Urinary bladder (tissue), 4 donors: ENCODE measurements around the gene AAMP. TPM values are rescaled to one million over a fixed set of nuclear protein-coding genes. Genes with fewer than 3 reads are reported as not detected.

ENCODE experiments used
- DNase-seq: peaks from one replicate; pipeline ENCODE4 v3.0.0-alpha.2; 2015; ENCODE audit errors: extremely low spot score
- H3K27ac ChIP-seq: one replicate; pipeline ENCODE4 v1.5.1; 2013; ENCODE audit warnings: low read depth, mild to moderate bottlenecking, moderate library complexity
- H3K36me3 ChIP-seq: one replicate; pipeline ENCODE4 v1.6.1; 2013; ENCODE audit warnings: mild to moderate bottlenecking, moderate library complexity; ENCODE audit not compliant: insufficient read depth
- H3K4me1 ChIP-seq: one replicate; pipeline ENCODE4 v1.6.1; 2013; ENCODE audit warnings: mild to moderate bottlenecking, moderate library complexity; ENCODE audit not compliant: insufficient read depth
- H3K4me3 ChIP-seq: one replicate; pipeline ENCODE4 v1.5.1; 2013; ENCODE audit warnings: low read depth, low read length
- WGBS: extraction: QIAGEN DNeasy Blood & Tissue Kit; methylation state at CpG from one replicate; pipeline ENCODE4 v1.1.7; 2013; 5-methylcytosine and 5-hydroxymethylcytosine counted together
- polyA plus RNA-seq: library from polyadenylated mRNA; stranded (reverse); fragments of 200-250 nt; gene quantifications from one replicate; pipeline ENCODE4 v1.2.3, GENCODE V29; 2013
- total RNA-seq: library from RNA; depleted of rRNA; stranded (reverse); fragments of >200 nt; gene quantifications from one replicate; pipeline ENCODE4 v1.2.3, GENCODE V29; 2014
- donor health status: healthy with polysubstance abuse.
- donor health status: healthy.

AAMP gene
- total and polyA plus RNA-seq, 2 donors, result 75.9 to 139 TPM

DNA sequence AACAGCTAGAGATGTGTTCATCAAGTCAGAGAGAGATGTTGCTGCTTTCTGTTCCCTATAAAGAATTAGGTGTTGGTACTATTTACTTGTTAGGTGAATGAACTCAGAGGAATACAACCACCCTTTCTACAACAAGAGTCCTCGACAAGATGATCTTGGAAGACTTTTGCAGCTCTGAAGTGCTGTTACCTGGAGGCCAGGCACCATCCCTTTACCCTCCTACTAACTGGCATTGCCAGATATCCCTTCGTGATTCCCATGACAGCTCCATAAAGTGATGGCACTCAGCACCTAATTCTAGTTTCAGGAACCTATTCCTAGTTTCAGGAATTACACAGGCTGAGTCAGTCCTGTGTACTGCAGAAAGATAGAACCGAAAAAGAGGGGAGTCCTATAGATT is 43.0 kb downstream of the AAMP start:
- Histone ChIP-seq H3K4me3 (no peak overlapping the region), H3K36me3 (peaks cover 11% of the 10 kb centered on the region), H3K4me1 (peaks cover 3% of the 10 kb centered on the region), H3K27ac (no peak overlapping the region)
- 83% methylated on average over 3 of the region's 3 CpGs for WGBS
- DNase-seq, result no peak

DNA sequence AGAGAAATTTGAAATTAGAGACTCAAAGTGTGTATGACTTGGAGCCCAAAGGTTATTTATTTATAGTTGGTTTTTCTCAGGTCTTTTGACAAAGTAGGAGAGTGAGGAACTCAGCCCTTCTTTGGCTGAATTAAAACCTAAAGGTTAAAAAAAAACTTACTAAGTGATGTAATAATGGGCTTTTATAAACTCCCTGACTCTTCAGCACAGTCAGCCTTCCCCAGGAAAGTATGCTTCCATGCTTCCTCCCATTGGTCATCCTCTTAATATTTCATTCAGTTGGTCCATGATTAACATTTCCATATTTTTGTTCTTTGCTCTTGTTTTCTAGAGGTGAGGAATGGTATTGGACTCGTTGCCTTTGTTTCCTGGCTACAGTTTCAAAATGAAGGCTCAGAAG is 45.8 kb downstream of the AAMP start:
- no peak overlapping the region for H3K4me3 ChIP-seq
- H3K36me3 ChIP-seq, result peaks cover 5% of the 10 kb centered on the region
- no peaks in the 10 kb centered on the region for H3K4me1 ChIP-seq
- 66% methylated on average over 1 of the region's 1 CpG for WGBS
- H3K27ac ChIP-seq, result no peak overlapping the region
- no peak for DNase-seq

DNA sequence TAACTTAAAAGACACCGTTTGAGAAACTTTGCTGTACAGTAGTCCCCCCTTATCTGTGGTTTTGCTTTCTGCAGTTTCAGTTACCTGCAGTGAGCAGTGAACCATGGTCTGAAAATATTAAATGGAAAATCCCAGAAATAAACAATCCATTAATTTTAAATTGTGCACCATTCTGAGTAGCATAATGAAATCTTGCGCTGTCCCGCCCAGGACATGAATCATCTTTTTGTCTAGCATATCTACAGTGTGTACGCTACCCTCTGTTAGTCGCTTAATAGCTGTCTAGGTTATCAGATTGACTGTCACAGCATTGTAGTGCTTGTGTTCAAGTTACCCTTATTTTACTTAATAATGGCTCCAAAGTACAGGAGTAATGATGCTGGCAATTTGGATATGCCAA is 46.9 kb downstream of the AAMP start:
- 72% methylated on average over 5 of the region's 5 CpGs for WGBS
- Histone ChIP-seq H3K4me1 (no peaks in the 10 kb centered on the region), H3K36me3 (peaks cover 5% of the 10 kb centered on the region), H3K4me3 (no peak overlapping the region), H3K27ac (peak overlapping the region; percentile 23)
- no peak for DNase-seq

DNA sequence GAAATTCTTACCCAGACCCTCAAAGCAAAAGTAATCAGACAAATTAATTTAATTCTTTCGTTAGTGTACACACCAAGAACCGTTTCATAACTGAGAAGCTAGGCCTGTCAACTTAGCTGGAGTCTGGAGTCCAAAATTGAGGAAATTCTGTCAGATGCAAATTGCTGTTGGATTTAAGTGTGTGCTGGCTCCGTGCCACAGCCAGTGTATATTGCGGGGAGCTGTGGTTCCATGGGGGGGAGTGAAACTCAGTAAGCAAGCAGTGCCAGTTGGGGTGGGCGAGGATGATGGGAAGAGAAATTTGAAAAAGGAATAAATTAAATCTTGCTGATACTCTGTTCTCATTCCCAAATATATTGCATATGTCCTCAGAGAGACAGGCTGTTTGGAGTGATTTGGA is 48.9 kb downstream of the AAMP start:
- peaks cover 5% of the 10 kb centered on the region for H3K36me3 ChIP-seq
- WGBS, result 70% methylated on average over 5 of the region's 5 CpGs
- H3K4me3 ChIP-seq, result no peak overlapping the region
- H3K27ac ChIP-seq, result no peak overlapping the region
- no peaks in the 10 kb centered on the region for H3K4me1 ChIP-seq
- no peak for DNase-seq

DNA sequence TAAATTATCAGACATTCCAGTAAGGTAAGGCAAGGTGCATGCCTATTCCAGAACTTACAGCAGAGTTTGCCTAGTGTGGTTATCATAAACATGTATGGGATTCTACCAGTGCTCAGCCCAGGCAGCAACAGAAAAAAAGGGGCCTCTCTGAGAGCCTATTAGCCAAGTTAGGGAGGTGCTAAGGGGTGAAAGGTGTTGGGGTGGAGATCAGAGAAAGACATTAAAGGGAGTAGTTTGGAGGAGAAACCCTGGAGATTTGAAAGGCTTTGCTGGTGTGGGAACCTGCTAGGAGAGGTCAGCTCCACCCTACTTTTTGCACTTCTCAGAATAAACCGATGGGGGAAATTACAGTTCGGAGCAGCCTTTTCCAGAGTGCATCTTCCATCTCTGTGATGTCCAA is 50.0 kb downstream of the AAMP start:
- Histone ChIP-seq H3K4me1 (no peaks in the 10 kb centered on the region), H3K36me3 (peaks cover 5% of the 10 kb centered on the region), H3K4me3 (no peak overlapping the region), H3K27ac (peak overlapping the region; percentile 62)
- 48% methylated on average over 2 of the region's 2 CpGs for WGBS
- DNase-seq, result no peak

GRCh38 chr2:218218268-218219185 is 51.4 kb downstream of the AAMP start:
- 12% methylated on average over 4 of the region's 4 CpGs for WGBS
- Histone ChIP-seq H3K36me3 (peaks cover under 1% of the 10 kb centered on the region), H3K27ac (peak overlapping the region; percentile 98), H3K4me3 (peak overlapping the region; percentile 91), H3K4me1 (no peaks in the 10 kb centered on the region)
- peak; percentile 72 for DNase-seq

- Histone ChIP-seq H3K4me1 (no peaks in the 10 kb centered on the region), H3K36me3 (no peaks in the 10 kb centered on the region), H3K4me3 (peak overlapping the region; percentile 91), H3K27ac (peak overlapping the region; percentile 98)
- under 1% methylated on average over 47 of the region's 47 CpGs for WGBS
- DNase-seq, result no peak
Measured at GRCh38 chr2:218217360-218218267, 52.3 kb downstream of the AAMP start.

- DNase-seq, result peak; percentile 84
- peak within 1 kb of the TSS; percentile 98 for H3K27ac ChIP-seq
- peak within 1 kb of the TSS; percentile 91 for H3K4me3 ChIP-seq
- under 1% methylated on average over 60 of the region's 60 CpGs for WGBS
- no peaks in the 10 kb centered on the region for H3K4me1 ChIP-seq
- H3K36me3 ChIP-seq, result no peaks in the 10 kb centered on the region
Measured at GRCh38 chr2:218216674-218217359, 53.1 kb downstream of the AAMP start, which contains the start of gene ARPC2. Gene ARPC2, plus strand, starts transcription at chr2:218217189. Its CDS starts 282 bp downstream, at chr2:218217471.

DNA sequence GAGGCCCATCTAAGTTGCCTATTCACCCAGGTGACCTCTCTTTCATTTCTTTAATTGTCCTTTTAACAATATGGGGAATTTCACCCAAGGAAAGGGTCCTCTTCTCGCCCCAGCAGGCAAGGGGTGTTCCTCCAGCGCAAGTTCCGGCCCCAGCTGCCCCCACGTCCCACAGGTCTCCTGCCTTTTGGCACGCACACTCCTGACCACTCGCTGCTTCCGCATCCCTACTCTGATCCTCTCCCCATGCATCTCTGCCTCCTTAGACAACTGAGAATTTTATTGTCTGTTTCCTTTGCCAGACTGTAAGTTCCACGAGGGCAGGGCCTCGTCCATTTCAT is 53.6 kb downstream of the AAMP start:
- peak overlapping the region; percentile 91 for H3K4me3 ChIP-seq
- WGBS, result 40% methylated on average over 9 of the region's 9 CpGs
- peak overlapping the region; percentile 98 for H3K27ac ChIP-seq
- H3K4me1 ChIP-seq, result no peaks in the 10 kb centered on the region
- DNase-seq, result no peak
- H3K36me3 ChIP-seq, result no peaks in the 10 kb centered on the region

Other genes starting within 250 kb of the AAMP start
- not detected for gene RUFY4, start 200.9 kb downstream of the AAMP start, total RNA-seq
- gene RUFY4, start 200.9 kb downstream of the AAMP start, polyA plus RNA-seq, result 0.09 TPM
- 0.48 TPM for gene CXCR2, start 144.1 kb downstream of the AAMP start, total RNA-seq
- gene CXCR2, start 144.1 kb downstream of the AAMP start, polyA plus RNA-seq, result 0.77 TPM
- gene CXCR1, start 103.2 kb downstream of the AAMP start, total RNA-seq, result 0.26 TPM
- gene CXCR1, start 103.2 kb downstream of the AAMP start, polyA plus RNA-seq, result 0.13 TPM
- gene ARPC2, start 52.9 kb downstream of the AAMP start, total RNA-seq, result 206 TPM
- gene ARPC2, start 52.9 kb downstream of the AAMP start, polyA plus RNA-seq, result 256 TPM
- gene GPBAR1, start 9.1 kb downstream of the AAMP start, total RNA-seq, result 1.6 TPM
- 19.3 TPM for gene GPBAR1, start 9.1 kb downstream of the AAMP start, polyA plus RNA-seq
- gene PNKD, start 382 bp upstream of the AAMP start, total RNA-seq, result 24.6 TPM
- gene PNKD, start 382 bp upstream of the AAMP start, polyA plus RNA-seq, result 92.7 TPM
- 127 TPM for gene TMBIM1, start 22.4 kb upstream of the AAMP start, total RNA-seq
- gene TMBIM1, start 22.4 kb upstream of the AAMP start, polyA plus RNA-seq, result 180 TPM
- gene CATIP, start 86.7 kb upstream of the AAMP start, total RNA-seq, result not detected
- gene CATIP, start 86.7 kb upstream of the AAMP start, polyA plus RNA-seq, result not detected
- 1.7 TPM for gene SLC11A1, start 112.1 kb upstream of the AAMP start, total RNA-seq
- gene SLC11A1, start 112.1 kb upstream of the AAMP start, polyA plus RNA-seq, result 19.7 TPM
- gene CTDSP1, start 129.7 kb upstream of the AAMP start, total RNA-seq, result 66.2 TPM
- 179 TPM for gene CTDSP1, start 129.7 kb upstream of the AAMP start, polyA plus RNA-seq
- not detected for gene VIL1, start 149.0 kb upstream of the AAMP start, total RNA-seq
- 0.08 TPM for gene VIL1, start 149.0 kb upstream of the AAMP start, polyA plus RNA-seq